GM19324 (cell line): ENCODE data around the gene UGT2B11.
"Not testable (repeated sequence)": the region's sequence is repeated elsewhere in the genome, so short reads cannot be mapped to it uniquely, and the experiment has no call there.

Source experiments
- ATAC-seq: cut with Tn5 transposase; IDR thresholded peaks from one replicate; pipeline ENCODE4 v1.9.1; 2021; ENCODE audit warnings: mild to moderate bottlenecking, moderate library complexity; ENCODE audit not compliant: unreplicated experiment, low FRiP score

Gene UGT2B11

DNA sequence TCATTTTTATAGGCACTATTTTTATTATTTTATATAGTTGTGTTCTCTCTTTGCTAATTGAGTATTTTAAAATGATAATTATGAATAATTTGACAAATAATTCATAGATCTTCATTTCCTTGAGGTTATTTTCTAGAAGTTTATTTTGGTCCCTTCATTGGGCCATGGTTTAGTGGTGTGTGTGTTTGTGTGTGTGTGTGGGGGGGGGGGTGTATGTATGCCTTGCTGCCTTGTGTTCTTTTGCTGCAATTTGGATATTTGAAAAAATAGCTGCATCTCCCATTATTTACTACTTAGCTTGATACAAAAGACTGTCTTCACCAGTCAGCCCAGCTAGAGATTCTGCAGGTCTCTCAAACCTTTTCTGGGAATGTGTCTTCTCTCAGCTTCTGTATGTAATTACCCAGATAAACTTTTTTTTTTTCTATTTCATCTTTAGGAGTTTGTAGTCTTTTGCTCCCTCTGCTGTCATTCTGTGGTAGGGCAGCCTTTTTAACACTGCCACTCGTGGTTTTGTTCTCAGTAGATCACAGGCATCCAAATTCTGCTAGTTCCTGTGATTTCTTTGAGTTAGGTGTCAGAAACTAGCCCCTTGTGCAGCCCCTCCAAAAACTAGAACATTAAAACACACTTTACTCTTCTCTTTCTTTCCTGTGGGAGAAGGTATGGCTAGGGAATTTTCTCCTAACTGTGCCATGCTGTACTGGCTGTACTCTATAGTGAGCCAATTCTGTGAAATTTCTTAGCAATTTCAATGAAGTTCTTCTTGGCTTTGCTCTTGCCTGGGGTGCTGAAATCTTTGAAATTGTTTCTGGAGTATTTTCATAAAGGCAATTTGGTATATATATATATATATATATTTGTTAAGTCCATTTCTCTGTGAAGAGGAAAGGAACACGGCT, 44.1 kb downstream of the UGT2B11 start:
- peak; percentile 87 for ATAC-seq

- ATAC-seq, result not testable (repeated sequence)
Observed at GRCh38 chr4:69169171-69169570, 45.4 kb downstream of the UGT2B11 start.

- no peak for ATAC-seq
Observed at GRCh38 chr4:69167300-69167699, 47.2 kb downstream of the UGT2B11 start.

DNA sequence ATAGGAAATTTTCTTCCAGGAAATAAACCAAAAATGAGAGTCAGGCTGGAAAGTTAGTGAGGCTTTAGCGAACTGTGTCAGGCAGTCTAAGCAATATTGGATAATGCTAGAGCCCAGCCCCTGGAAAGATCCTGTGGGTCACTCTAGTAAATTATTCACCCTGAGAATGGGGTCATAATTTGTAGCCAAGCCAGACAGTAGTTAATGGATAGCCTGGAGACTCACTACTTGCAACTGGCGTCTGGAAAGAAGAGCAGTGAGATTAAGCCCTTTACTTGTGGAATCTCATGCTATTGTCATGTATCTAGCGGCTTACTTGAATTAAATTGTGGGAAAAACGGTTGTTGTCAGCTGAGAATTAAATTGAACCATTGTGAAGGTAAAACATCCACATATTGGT, 48.2 kb downstream of the UGT2B11 start:
- ATAC-seq, result not testable (repeated sequence)

- not testable (repeated sequence) for ATAC-seq
Observed at GRCh38 chr4:69165707-69166106, 48.8 kb downstream of the UGT2B11 start.

DNA sequence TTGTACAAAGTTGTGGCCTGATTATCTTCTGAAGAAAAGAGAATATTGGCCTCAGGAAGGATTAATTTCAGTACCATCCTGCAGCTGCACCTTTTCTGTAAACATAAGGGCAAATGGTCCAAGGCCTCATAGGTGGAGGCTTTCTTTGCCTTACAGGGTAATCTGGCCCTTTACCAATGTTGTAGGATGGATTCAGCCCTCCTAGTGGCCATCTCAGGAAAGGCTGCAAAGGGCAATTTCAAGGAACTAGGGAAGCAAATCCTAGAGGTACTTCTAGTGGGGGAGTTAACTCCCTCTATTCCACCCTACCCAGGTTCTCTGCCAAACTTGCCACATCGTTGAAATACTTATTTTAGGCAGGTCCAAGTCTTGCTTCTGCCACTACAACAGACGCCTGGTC, 57.6 kb downstream of the UGT2B11 start:
- ATAC-seq, result no peak

- no peak for ATAC-seq
Observed at GRCh38 chr4:69154021-69154420, 60.5 kb downstream of the UGT2B11 start.
